OCI-LY1 (cell line): ENCODE results near the gene NCS1.

ENCODE experiments used
- H2AFZ ChIP-seq: fragments of 200-600 bp; sonication (generic), shearing (Covaris generic); 2 replicates; pipeline ENCODE4 v1.6.0; 2014; ENCODE audit warnings: antibody characterized with exemption, mild to moderate bottlenecking, low read length
- H3F3A ChIP-seq: fragments of 200-600 bp; sonication (generic), shearing (Covaris generic); 2 replicates; pipeline ENCODE4 v1.6.0; 2014; ENCODE audit warnings: mild to moderate bottlenecking, antibody characterized with exemption, low read length, moderate library complexity; ENCODE audit not compliant: insufficient read depth
- H3K27ac ChIP-seq: fragments of 200-600 bp; sonication (generic); 2 replicates; pipeline ENCODE4 v1.5.1; 2014; ENCODE audit warnings: low read length, mixed run types, mild to moderate bottlenecking, low read depth; ENCODE audit not compliant: poor library complexity, severe bottlenecking
- H3K27me3 ChIP-seq: fragments of 200-600 bp; sonication (generic); 2 replicates; pipeline ENCODE4 v1.6.0; 2014; ENCODE audit warnings: antibody characterized with exemption, mild to moderate bottlenecking, low read length, moderate library complexity; ENCODE audit not compliant: insufficient read depth
- H3K36me3 ChIP-seq: fragments of 200-600 bp; sonication (generic); 2 replicates; pipeline ENCODE4 v1.6.1; 2014; ENCODE audit warnings: mild to moderate bottlenecking, antibody characterized with exemption, low read length, moderate library complexity, mixed read lengths; ENCODE audit not compliant: insufficient read depth
- H3K4me1 ChIP-seq: fragments of 200-600 bp; sonication (generic); 2 replicates; pipeline ENCODE4 v1.5.1; 2014; ENCODE audit warnings: mild to moderate bottlenecking, low read length, moderate library complexity; ENCODE audit not compliant: insufficient read depth, severe bottlenecking
- H3K4me2 ChIP-seq: fragments of 200-600 bp; sonication (generic), shearing (Covaris generic); 2 replicates; pipeline ENCODE4 v1.6.1; 2014; ENCODE audit warnings: low read length
- H3K4me3 ChIP-seq: fragments of 200-600 bp; sonication (generic); 2 replicates; pipeline ENCODE4 v1.5.1; 2014; ENCODE audit warnings: low read length, low read depth, mild to moderate bottlenecking, mixed read lengths; ENCODE audit not compliant: poor library complexity, severe bottlenecking
- H3K79me2 ChIP-seq: fragments of 200-600 bp; shearing (Covaris generic); 2 replicates; pipeline ENCODE4 v1.6.1; 2016; ENCODE audit warnings: mixed run types, low read length, mixed read lengths; ENCODE audit not compliant: insufficient read depth
- H3K9ac ChIP-seq: fragments of 200-600 bp; sonication (generic), shearing (Covaris generic); 2 replicates; pipeline ENCODE4 v1.6.1; 2014; ENCODE audit warnings: mild to moderate bottlenecking, low read length, mixed read lengths
- H3K9me2 ChIP-seq: fragments of 200-600 bp; sonication (generic), shearing (Covaris generic); 2 replicates; pipeline ENCODE4 v1.6.1; 2014; ENCODE audit warnings: low read depth, mild to moderate bottlenecking, low read length, mixed read lengths
- H3K9me3 ChIP-seq: fragments of 200-600 bp; shearing (Covaris generic); 2 replicates; pipeline ENCODE4 v1.6.1; 2014; ENCODE audit warnings: low read length, mixed read lengths
- H4K20me1 ChIP-seq: fragments of 200-600 bp; sonication (generic), shearing (Covaris generic); 2 replicates; pipeline ENCODE4 v1.6.0; 2016; ENCODE audit warnings: mild to moderate bottlenecking, low read length; ENCODE audit not compliant: insufficient read depth
- EZH2 ChIP-seq: fragments of 200-600 bp; sonication (generic), shearing (Covaris generic); IDR thresholded peaks from 2 replicates; pipeline ENCODE4 v1.8.0; 2017; ENCODE audit warnings: borderline replicate concordance, mixed run types, mild to moderate bottlenecking, antibody characterized with exemption, low read length, moderate library complexity, mixed read lengths
- TF ChIP-seq, protein P1 (sequence below): fragments of 200-600 bp; sonication (generic), shearing (Covaris generic); IDR thresholded peaks from 2 replicates; pipeline ENCODE4 v1.5.1; 2017; ENCODE audit warnings: mild to moderate bottlenecking, antibody characterized with exemption, low read length, moderate library complexity, mixed read lengths

Gene NCS1

DNA sequence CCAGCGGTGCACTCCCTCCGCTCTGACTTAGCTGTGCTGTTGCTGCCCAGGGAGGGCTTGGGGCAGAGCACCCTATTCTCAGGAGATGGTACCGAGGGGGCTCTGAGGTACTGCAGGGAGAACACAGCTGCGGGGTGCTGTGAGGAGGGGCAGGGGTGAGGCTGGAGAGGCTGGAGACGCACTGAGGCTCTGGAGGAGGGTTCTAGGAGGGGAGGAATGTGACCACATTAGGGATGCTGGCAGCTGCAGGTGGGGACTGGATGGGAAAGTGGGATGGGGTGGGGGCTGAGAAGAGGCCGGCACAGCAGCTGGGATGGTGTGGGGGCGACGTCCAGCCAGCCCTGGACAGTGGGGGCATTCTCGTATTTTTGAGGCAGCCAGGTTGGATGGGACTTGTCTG, 20.9 kb downstream of the NCS1 start:
- Histone ChIP-seq H3K4me3 (no peak overlapping the region), H3K4me1 (no peaks in the 10 kb centered on the region), H3K79me2 (no peaks in the 10 kb centered on the region), H2AFZ (no peak overlapping the region), H3K9me3 (no peaks in the 10 kb centered on the region), H3K9me2 (no peaks in the 10 kb centered on the region), H3K4me2 (no peak overlapping the region), H3F3A (no peaks in the 10 kb centered on the region), H3K36me3 (no peaks in the 10 kb centered on the region), H4K20me1 (no peaks in the 10 kb centered on the region), H3K27me3 (peaks cover 8% of the 10 kb centered on the region; the same call in 1 of the 2 replicates), H3K9ac (no peak overlapping the region), H3K27ac (no peak overlapping the region)
- TF ChIP-seq EZH2, result no peak
- TF ChIP-seq, protein P1, sequence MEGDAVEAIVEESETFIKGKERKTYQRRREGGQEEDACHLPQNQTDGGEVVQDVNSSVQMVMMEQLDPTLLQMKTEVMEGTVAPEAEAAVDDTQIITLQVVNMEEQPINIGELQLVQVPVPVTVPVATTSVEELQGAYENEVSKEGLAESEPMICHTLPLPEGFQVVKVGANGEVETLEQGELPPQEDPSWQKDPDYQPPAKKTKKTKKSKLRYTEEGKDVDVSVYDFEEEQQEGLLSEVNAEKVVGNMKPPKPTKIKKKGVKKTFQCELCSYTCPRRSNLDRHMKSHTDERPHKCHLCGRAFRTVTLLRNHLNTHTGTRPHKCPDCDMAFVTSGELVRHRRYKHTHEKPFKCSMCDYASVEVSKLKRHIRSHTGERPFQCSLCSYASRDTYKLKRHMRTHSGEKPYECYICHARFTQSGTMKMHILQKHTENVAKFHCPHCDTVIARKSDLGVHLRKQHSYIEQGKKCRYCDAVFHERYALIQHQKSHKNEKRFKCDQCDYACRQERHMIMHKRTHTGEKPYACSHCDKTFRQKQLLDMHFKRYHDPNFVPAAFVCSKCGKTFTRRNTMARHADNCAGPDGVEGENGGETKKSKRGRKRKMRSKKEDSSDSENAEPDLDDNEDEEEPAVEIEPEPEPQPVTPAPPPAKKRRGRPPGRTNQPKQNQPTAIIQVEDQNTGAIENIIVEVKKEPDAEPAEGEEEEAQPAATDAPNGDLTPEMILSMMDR, result no peak

DNA sequence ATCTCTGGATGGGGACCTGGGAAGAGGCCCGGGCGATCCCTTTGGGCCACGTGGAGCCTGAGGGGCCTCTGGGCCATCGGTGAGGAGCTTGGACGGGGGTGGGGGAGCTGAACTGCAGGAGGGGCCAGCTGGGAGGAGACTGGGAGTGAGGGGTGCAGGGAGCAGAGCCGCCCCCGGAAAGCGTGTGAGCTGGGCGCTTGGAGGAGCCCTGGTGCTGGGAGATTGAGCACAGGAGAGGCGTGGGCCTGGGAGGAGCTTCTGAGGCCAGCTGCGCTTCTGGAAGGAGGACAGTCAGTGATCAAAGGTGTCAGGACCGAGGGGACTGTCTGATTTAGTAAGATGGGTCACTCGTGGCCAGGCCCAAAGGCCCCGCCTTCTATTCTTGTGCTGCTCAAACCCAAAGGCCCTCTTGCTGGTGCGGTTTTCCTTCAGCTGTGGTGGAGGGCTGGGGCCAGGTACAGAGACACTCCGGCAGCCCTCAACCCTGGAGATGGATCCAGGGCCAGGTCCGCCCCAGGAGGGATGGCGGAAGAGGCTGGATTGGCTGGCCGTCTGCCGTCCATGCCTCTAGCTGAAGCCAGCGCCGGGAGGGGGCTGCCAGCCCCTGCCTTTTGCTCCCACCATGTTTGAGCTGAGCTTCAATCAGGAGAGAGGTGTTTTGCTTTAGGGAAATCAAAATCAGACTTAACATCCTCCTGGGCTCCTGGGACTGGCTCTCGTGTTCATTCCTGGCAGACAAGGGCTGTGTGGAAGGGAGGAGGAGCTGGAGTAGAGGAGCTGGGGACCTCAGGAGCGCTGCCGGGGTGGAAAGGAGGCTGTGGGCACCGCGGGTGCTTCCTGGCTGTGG, 21.6 kb downstream of the NCS1 start:
- Histone ChIP-seq H3K27ac (no peak overlapping the region), H4K20me1 (no peaks in the 10 kb centered on the region), H3K9me3 (no peaks in the 10 kb centered on the region), H3F3A (no peaks in the 10 kb centered on the region), H3K36me3 (no peaks in the 10 kb centered on the region), H3K9me2 (no peaks in the 10 kb centered on the region), H3K4me3 (no peak overlapping the region), H3K9ac (no peak overlapping the region), H3K4me1 (no peaks in the 10 kb centered on the region), H3K27me3 (peaks cover 8% of the 10 kb centered on the region; the same call in 1 of the 2 replicates), H3K79me2 (no peaks in the 10 kb centered on the region), H2AFZ (no peak overlapping the region), H3K4me2 (no peak overlapping the region)
- no peak for TF ChIP-seq EZH2
- TF ChIP-seq, protein P1, result no peak

DNA sequence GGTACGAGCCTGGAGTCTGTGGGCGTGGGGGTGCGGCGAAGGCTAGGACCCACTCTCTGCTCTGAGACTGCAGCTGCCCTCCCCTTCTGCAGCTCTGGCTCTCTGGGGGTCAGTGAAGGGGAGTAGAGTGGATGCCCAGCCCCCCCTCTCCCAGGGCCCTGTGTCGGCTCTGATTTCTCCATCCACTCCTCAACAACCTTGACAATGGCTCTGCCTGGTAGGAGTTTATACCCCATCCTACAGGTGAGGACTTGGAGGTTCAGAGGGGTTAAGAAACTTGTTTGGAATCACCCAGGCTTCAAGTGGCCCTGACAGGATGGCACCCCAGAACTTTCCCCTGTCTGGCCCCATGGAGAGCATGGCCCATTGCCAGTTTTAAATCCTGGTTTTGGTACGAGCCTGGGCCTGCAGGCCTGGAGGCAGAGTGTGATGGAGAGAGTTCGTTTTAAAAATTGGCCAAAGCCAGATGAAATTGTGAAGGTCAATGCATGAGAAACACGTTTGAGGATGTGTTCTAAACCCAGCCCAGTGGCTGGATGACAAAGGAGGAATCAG, 22.3 kb downstream of the NCS1 start:
- Histone ChIP-seq H3K4me3 (no peak overlapping the region), H3K4me2 (no peak overlapping the region), H3K9ac (no peak overlapping the region), H4K20me1 (no peaks in the 10 kb centered on the region), H3K27me3 (peaks cover 8% of the 10 kb centered on the region; the same call in 1 of the 2 replicates), H3K4me1 (no peaks in the 10 kb centered on the region), H3K36me3 (no peaks in the 10 kb centered on the region), H3K9me2 (no peaks in the 10 kb centered on the region), H3K27ac (no peak overlapping the region), H3F3A (no peaks in the 10 kb centered on the region), H2AFZ (no peak overlapping the region), H3K79me2 (no peaks in the 10 kb centered on the region), H3K9me3 (no peaks in the 10 kb centered on the region)
- TF ChIP-seq EZH2, result no peak
- TF ChIP-seq, protein P1, result no peak
